NCI-H2029 treated with DMSO at 0.1 percent for 48 hours (cell line): ENCODE results near the gene NFE2L1.
"Not testable (repeated sequence)": the region's sequence is repeated elsewhere in the genome, so short reads cannot be mapped to it uniquely, and the experiment has no call there.

Source experiments
- DNase-seq: peaks from one replicate; lab custom pipeline; 2025; lab: John Stamatoyannopoulos, UW

The NFE2L1 gene

DNA sequence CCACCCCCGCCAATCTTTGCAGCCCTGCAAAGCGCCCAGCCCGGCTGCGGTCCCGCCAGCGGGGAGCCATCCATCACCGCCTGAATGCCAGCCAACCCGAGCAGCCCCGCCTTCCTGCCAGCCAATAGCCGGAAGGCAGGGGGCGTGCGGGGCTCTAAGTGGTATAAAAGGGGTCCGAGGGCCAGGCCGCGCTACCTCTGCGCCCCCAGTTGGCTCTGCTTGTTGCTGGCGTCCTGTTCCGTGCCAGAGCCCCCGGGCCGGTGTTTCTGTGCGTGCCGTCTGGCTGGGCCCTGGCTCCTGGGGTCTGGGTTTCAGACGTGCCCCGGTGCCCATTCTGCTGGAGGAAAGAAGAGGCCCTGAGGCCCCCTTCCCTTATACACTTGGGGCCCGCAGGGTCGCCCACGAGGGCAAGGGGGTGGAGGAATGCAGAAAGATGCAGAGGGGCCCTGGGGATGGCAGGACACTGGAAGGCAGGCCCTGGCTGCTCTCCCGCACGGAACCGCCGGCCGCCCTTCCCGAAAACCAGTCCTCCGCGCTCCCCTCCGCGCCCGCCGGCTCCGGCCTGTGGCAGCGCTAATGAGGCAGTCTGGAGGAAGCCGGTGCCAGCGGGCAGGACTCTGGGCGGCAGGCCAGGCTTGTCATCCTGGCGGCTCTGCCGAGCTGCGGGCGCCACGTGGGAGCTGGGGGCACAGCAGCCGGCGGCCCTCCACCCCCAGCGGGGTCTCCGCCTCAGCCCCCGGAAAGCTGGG, 24.6 kb upstream of the NFE2L1 start:
- DNase-seq = peak; percentile 44

DNA sequence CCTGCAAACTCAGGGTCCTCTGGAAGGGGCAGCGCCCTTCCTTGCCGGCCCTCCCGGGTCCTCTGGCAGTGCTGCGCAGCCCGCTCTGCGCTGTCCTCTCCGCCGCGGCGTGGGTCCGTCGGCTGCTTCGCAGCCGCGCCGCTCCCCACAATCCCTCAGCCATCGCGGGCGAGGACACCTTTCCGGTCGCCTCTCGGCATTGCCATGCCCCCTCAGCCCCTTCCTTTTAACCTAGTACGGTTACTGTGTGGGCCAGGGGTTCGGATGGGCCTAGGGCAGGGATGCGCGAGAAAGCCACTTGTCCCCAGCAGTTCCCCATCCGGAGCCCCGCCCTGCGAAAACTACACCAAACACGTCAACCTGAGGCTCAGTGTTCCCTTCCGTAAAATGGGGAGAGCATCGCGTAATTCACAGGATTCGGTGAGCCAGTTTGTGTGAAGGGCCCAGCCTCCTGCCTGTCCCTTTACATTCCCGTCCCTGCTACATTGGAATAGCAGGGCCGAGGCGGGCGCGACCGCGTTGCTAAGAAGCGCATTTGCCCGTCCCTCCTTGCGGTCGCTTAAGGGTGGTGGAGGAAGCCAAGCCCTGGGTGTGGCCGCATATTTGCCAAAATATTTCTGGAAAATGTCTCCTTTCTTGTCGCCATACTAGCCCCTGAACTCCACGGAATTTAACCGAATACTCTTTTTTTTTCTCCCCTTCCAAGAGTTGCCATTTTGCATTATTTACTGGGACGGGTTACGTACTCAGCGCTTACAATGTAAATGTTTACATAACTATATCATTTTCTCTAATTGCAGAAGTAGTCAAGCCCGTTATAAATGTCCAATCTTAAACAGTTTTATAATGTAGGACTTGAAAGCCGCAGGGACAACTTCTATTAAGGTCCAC, 23.8 kb upstream of the NFE2L1 start:
- DNase-seq = no peak

DNA sequence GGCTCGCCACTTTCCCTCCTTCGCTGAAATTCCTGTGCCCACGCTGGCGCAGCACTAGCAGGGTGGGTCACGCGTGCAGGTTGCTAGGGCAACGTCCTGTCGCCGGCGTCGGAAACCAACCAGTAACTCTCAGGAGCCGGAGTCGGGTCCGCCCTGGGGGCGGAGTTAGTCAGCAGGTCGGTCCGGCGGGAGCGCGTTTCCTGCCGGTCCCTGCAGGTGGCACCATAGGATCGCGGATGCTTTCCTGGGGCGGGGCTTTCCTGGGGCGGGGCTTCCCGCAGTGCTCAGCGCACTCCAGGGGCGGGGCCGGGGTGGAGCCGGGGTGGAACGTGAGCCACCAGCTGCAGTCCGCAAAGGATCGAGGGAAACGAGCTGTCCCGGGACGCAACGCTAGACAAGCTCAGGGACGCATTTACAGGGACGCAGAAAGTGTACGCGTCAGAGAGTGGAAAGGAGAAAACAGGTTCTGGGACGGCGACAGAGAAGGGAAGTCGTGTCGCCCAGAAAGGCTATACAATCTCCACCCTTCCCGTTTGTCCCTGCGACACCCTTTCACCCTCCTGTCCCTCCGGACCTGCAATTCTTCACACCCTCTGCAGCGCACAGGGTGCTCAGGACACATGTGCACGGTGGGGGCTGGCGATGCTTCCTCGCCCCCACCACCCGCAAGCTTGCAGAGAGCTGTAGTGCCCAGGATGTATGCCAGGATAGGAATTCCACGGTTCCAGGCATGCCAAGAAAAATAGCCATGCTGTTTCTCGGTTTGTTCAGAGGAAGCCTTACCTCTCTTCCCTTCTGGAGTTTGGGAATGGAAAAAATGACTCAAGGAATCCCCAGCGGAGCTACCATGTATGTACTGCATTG, 22.9 kb upstream of the NFE2L1 start:
- peak; percentile 45 for DNase-seq

GRCh38 chr17:48025904-48026501, 22.2 kb upstream of the NFE2L1 start:
- no peak for DNase-seq

GRCh38 chr17:48026502-48027321, 21.4 kb upstream of the NFE2L1 start:
- peak; percentile 69 for DNase-seq

GRCh38 chr17:48027322-48027981, 20.7 kb upstream of the NFE2L1 start:
- DNase-seq = no peak

DNA sequence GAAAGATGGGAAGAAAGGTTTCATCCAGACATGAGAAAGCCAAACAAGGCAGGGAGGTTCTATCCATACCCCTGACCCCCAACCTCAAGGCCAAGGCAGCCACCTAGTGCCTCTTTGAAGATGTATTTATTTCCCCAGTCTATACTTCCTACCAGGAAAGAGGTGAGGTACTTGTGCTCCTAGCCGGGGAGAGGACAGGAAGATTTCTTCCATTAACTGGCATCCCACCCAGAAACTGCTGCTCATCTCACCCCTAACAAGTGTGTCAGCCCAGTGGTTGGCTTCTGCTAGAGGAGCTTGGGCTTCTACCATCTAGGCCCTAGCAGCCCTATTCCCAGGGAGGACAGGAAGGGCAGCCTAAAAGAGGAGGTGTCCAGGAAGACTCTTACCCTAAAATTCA, 19.4 kb upstream of the NFE2L1 start:
- DNase-seq = no peak

- no peak for DNase-seq
Measured at GRCh38 chr17:48030531-48030930, 17.6 kb upstream of the NFE2L1 start.

- no peak for DNase-seq
Measured at GRCh38 chr17:48031966-48032365, 16.2 kb upstream of the NFE2L1 start.

GRCh38 chr17:48034734-48035133, 13.4 kb upstream of the NFE2L1 start:
- not testable (repeated sequence) for DNase-seq

DNA sequence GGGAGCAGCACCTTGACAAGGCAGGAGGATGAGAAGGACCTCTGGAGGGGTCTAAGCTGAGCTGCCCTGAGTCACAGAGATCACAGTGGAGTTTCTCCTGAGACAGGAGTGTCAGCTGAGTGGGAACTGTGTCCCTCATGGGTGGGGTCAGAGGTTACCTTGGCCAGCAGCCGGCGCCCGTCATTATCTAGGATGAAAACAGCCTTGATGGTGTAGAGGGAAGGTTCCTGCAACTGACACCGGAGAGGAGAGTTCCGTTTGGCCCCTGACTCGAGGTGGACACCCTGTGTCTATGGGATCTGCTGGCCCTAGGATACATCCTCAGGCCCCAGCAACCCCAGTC, 11.5 kb upstream of the NFE2L1 start:
- DNase-seq = no peak

- no peak for DNase-seq
Measured at GRCh38 chr17:48037036-48037837, 10.9 kb upstream of the NFE2L1 start, which contains the start of gene COPZ2. TSS of gene COPZ2 (minus strand) at chr17:48037797. CDS start at chr17:48037777, 20 bp downstream.

DNA sequence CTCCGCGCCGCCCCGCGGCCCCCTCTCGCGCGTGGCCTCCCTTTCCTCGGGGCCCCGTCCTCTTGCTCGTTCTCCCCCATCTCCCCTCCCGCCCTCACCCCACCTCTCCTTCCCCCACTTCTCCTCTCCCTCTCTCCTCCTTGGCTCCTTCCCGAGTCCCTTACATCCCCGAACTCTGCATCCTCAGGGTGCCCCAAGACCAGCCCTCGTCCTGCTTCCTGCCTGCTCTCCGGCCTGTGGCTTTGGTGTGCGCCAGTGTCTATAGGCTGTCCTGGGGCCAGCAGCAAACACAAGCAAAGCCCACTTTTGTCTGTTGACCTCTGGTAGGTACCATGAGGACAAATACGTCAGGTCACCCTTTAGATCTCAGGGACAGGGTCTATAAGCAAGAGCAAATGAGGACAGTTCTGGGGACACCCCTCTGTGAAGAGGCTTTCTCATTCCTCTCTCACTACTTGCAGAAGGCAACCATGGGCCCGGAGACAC, 10.3 kb upstream of the NFE2L1 start:
- no peak for DNase-seq

GRCh38 chr17:48038687-48039086, 9.5 kb upstream of the NFE2L1 start:
- DNase-seq = no peak

DNA sequence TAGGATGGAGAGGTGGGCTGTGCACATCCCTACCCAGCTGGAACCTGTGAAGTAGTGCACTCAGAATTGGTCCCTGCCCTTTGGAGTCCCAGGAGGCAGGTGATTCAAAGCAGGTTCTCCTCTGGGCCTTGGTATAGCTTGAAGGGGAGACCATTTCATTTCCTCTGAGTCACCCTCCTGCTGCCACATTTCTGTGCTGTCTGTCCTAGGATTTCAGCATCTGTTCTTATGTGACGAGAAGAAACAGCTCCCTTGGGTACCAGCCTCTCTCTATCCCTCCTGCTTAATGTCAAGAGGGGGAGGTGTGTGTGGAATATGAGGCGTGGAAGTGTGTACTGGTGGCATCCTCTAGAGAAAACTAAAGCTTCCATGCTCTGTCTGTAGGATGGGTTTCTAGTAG, 5.0 kb upstream of the NFE2L1 start:
- DNase-seq = no peak

GRCh38 chr17:48044851-48045250, 3.3 kb upstream of the NFE2L1 start:
- no peak for DNase-seq

- no peak for DNase-seq
Measured at GRCh38 chr17:48045316-48046001, 2.7 kb upstream of the NFE2L1 start.

DNA sequence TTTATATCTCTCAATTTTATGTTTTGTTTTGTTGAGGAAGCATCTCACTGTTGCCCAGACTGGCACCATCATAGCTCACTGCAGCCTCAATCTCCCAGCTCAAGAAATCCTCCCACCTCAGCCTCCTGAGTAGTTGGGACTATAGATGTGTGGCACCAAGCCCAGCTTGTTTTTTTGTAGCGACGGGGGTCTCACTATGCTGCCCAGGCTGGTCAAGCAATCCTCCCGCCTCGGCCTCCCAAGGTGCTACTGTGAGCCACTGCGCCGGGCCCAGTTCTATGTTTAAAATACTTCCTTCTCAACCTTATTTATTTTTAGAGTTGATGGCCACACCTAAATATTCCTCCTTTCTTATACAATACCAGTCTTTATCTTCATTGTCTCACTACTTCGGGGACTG, 1.9 kb upstream of the NFE2L1 start:
- no peak for DNase-seq
